ENCODE measurements around the gene CDH6. TPM values are rescaled to one million over a fixed set of nuclear protein-coding genes. Genes with fewer than 3 reads are reported as not detected.

CDH6 gene
- total RNA-seq, 1 donor from 2014 or later, result 0.54 TPM

GRCh38 chr5:31289429-31289828 is 95.9 kb downstream of the CDH6 start:
- no peaks in the 10 kb centered on the region for H3K36me3 Mint-ChIP-seq
- H3K9me3 Mint-ChIP-seq, result no peaks in the 10 kb centered on the region
- no peak overlapping the region for H3K27ac Mint-ChIP-seq
- no peak overlapping the region for H3K4me3 Mint-ChIP-seq
- no peak for TF ChIP-seq CTCF (IDR thresholded peaks at IDR 0.05; ENCODE audit: unreplicated experiment)
- peaks cover 8% of the 10 kb centered on the region for H3K4me1 Mint-ChIP-seq
- no peaks in the 10 kb centered on the region for H3K27me3 Mint-ChIP-seq (ENCODE audit: low read depth)
- no peak for DNase-seq (ENCODE audit: low spot score in 2 of 2, unreplicated experiment in 2 of 2)

- H3K27me3 Mint-ChIP-seq (ENCODE audit: low read depth), result no peaks in the 10 kb centered on the region
- TF ChIP-seq CTCF (IDR thresholded peaks at IDR 0.05; ENCODE audit: unreplicated experiment), result no peak
- DNase-seq (ENCODE audit: low spot score in 2 of 2, unreplicated experiment in 2 of 2), result no peak
- H3K4me3 Mint-ChIP-seq, result no peak overlapping the region
- no peak overlapping the region for H3K27ac Mint-ChIP-seq
- H3K9me3 Mint-ChIP-seq, result no peaks in the 10 kb centered on the region
- H3K4me1 Mint-ChIP-seq, result peaks cover 8% of the 10 kb centered on the region
- H3K36me3 Mint-ChIP-seq, result no peaks in the 10 kb centered on the region
Measured at GRCh38 chr5:31291323-31291854, 97.9 kb downstream of the CDH6 start.

- H3K27me3 Mint-ChIP-seq (ENCODE audit: low read depth), result peaks cover 3% of the 10 kb centered on the region
- DNase-seq (ENCODE audit: low spot score in 2 of 2, unreplicated experiment in 2 of 2), result no peak
- no peak for TF ChIP-seq CTCF (IDR thresholded peaks at IDR 0.05; ENCODE audit: unreplicated experiment)
- no peak overlapping the region for H3K4me3 Mint-ChIP-seq
- no peaks in the 10 kb centered on the region for H3K36me3 Mint-ChIP-seq
- no peaks in the 10 kb centered on the region for H3K4me1 Mint-ChIP-seq
- H3K9me3 Mint-ChIP-seq, result no peaks in the 10 kb centered on the region
- H3K27ac Mint-ChIP-seq, result no peak overlapping the region
Measured at GRCh38 chr5:31300501-31300900, 107.0 kb downstream of the CDH6 start.

GRCh38 chr5:31301833-31302232 is 108.3 kb downstream of the CDH6 start:
- Mint-ChIP-seq H3K27me3 (ENCODE audit: low read depth) (peaks cover 3% of the 10 kb centered on the region), H3K4me3 (no peak overlapping the region), H3K27ac (no peak overlapping the region), H3K36me3 (no peaks in the 10 kb centered on the region), H3K9me3 (no peaks in the 10 kb centered on the region), H3K4me1 (no peaks in the 10 kb centered on the region)
- DNase-seq (ENCODE audit: low spot score in 2 of 2, unreplicated experiment in 2 of 2), result no peak
- no peak for TF ChIP-seq CTCF (IDR thresholded peaks at IDR 0.05; ENCODE audit: unreplicated experiment)

- no peaks in the 10 kb centered on the region for H3K27me3 Mint-ChIP-seq (ENCODE audit: low read depth)
- no peak for DNase-seq (ENCODE audit: low spot score in 2 of 2, unreplicated experiment in 2 of 2)
- no peaks in the 10 kb centered on the region for H3K9me3 Mint-ChIP-seq
- H3K4me3 Mint-ChIP-seq, result no peak overlapping the region
- no peak overlapping the region for H3K27ac Mint-ChIP-seq
- TF ChIP-seq CTCF (IDR thresholded peaks at IDR 0.05; ENCODE audit: unreplicated experiment), result no peak
- H3K36me3 Mint-ChIP-seq, result no peaks in the 10 kb centered on the region
- no peaks in the 10 kb centered on the region for H3K4me1 Mint-ChIP-seq
Measured at GRCh38 chr5:31303688-31304087, 110.2 kb downstream of the CDH6 start.

GRCh38 chr5:31317665-31318064 is 124.2 kb downstream of the CDH6 start:
- no peak overlapping the region for H3K4me3 Mint-ChIP-seq
- no peak overlapping the region for H3K27ac Mint-ChIP-seq
- no peaks in the 10 kb centered on the region for H3K9me3 Mint-ChIP-seq
- H3K27me3 Mint-ChIP-seq (ENCODE audit: low read depth), result no peaks in the 10 kb centered on the region
- no peak for DNase-seq (ENCODE audit: low spot score in 2 of 2, unreplicated experiment in 2 of 2)
- no peaks in the 10 kb centered on the region for H3K36me3 Mint-ChIP-seq
- TF ChIP-seq CTCF (IDR thresholded peaks at IDR 0.05; ENCODE audit: unreplicated experiment), result no peak
- H3K4me1 Mint-ChIP-seq, result peaks cover 2% of the 10 kb centered on the region
